Gastroesophageal sphincter (tissue), 4 donors: Measurements from ENCODE around the gene PRPF18. TPM values are rescaled to one million over a fixed set of nuclear protein-coding genes. Genes with fewer than 3 reads are reported as not detected.

Experiments
- ATAC-seq: fragments of 150-250 bp; one replicate; pipeline ENCODE4 v1.9.1; 2016; ENCODE audit warnings: mild to moderate bottlenecking, moderate library complexity
- H3K27ac ChIP-seq, 4 donors: fragments of 200-600 bp; sonication (generic) in 3 of 4; 1 replicate in 3 of 4; 2 replicates in 1 of 4; pipeline ENCODE4 v1.5.1; 2016 to 2019
- H3K27me3 ChIP-seq: fragments of 200-600 bp; sonication (generic); one replicate; pipeline ENCODE4 v1.5.1; 2019
- H3K36me3 ChIP-seq, 2 donors: fragments of 200-600 bp; sonication (generic); one replicate each; pipeline ENCODE4 v1.5.1; 2019; ENCODE audit warnings: control low read depth in 1 of 2
- H3K4me1 ChIP-seq, 3 donors: fragments of 200-600 bp; sonication (generic); 1 replicate in 2 of 3; 2 replicates in 1 of 3; pipeline ENCODE4 v1.5.1; 2016 to 2019; ENCODE audit warnings: control low read depth in 2 of 3
- H3K4me3 ChIP-seq, 2 donors: fragments of 200-600 bp; sonication (generic); one replicate each; pipeline ENCODE4 v1.5.1; 2019; ENCODE audit warnings: mild to moderate bottlenecking in 1 of 2, moderate library complexity in 1 of 2
- H3K9me3 ChIP-seq, 3 donors: fragments of 200-600 bp; sonication (generic); one replicate each; pipeline ENCODE4 v1.5.1; 2017 to 2019; ENCODE audit warnings: control low read depth in 2 of 3
- CTCF ChIP-seq, 4 experiments: fragments of 200-600 bp in 2 of 4; fragments of 450-650 bp in 2 of 4; sonication (generic) in 1 of 4; IDR thresholded peaks; one replicate each; pipeline ENCODE4 v1.5.1; 2017 to 2019; ENCODE audit warnings: antibody characterized with exemption in 4 of 4, mild to moderate bottlenecking in 2 of 4, moderate library complexity in 2 of 4
- EP300 ChIP-seq: sonication (generic); formaldehyde crosslinking; IDR thresholded peaks from one replicate; pipeline ENCODE4 v1.6.1; 2017; ENCODE audit warnings: antibody characterized with exemption, mild to moderate bottlenecking
- POLR2A ChIP-seq, 2 donors: fragments of 450-650 bp; IDR thresholded peaks; one replicate each; pipeline ENCODE4 v1.6.1; 2017; ENCODE audit warnings: antibody characterized with exemption in 2 of 2, mild to moderate bottlenecking in 2 of 2, moderate library complexity in 1 of 2
- POLR2AphosphoS5 ChIP-seq: sonication (generic); formaldehyde crosslinking; IDR thresholded peaks from one replicate; pipeline ENCODE4 v1.6.1; 2017; ENCODE audit warnings: antibody characterized with exemption
- WGBS, 2 donors: methylation state at CpG; one replicate each; pipeline ENCODE4 v1.1.5; 2018; ENCODE audit warnings: low coverage in 1 of 2; 5-methylcytosine and 5-hydroxymethylcytosine counted together
- total RNA-seq, 4 donors: library from RNA; depleted of rRNA; stranded (reverse); fragments of >200 nt; gene quantifications; one replicate each; pipeline ENCODE4 v1.1.0, GENCODE V29; 2016

PRPF18 gene
- total RNA-seq, 4 donors from 2014 or later = 22.8 to 32.8 (median 24.0) TPM

DNA sequence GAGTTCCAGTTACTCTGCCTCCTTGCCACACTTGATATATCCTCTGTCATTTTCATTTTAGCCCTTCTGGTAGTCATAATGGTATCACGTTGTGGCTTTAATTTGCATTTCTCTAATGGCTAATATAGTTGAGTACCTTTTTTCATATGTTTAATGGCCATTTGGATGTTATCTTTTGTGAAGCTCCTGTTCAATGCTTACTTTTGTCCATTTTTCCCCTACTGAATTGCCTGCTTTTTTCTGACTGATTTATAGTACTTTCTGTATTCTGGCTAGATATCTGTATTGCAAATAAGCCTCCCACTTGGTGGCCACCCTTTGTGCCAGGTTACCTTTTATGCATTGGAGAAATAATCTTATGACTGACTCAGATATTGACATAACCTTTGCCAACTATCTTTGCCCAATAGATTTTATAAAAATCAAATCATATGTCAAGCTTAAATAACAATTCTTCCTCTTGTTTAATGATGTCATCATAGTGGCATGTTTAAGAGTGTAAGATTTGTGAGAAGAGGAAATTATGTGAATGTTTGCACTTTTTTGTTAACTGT lies 50.6 kb downstream of the PRPF18 start:
- TF ChIP-seq EP300 (no peak), POLR2AphosphoS5 (no peak), POLR2A (IDR thresholded peaks at IDR 0.05) (no peak), CTCF (IDR thresholded peaks at IDR 0.05) (no peak)
- Histone ChIP-seq H3K9me3 (peaks cover 0 to 11% (median 0%) of the 10 kb centered on the region in 3 donors), H3K36me3 (peaks cover 0 to 34% of the 10 kb centered on the region in 2 donors), H3K4me3 (no peak overlapping the region), H3K4me1 (peaks cover 7 to 23% (median 8%) of the 10 kb centered on the region in 3 donors), H3K27ac (no peak overlapping the region), H3K27me3 (no peaks in the 10 kb centered on the region)
- ATAC-seq = no peak
- 60 to 71% methylated on average over 1 of the region's 1 CpG for WGBS, 2 donors

DNA sequence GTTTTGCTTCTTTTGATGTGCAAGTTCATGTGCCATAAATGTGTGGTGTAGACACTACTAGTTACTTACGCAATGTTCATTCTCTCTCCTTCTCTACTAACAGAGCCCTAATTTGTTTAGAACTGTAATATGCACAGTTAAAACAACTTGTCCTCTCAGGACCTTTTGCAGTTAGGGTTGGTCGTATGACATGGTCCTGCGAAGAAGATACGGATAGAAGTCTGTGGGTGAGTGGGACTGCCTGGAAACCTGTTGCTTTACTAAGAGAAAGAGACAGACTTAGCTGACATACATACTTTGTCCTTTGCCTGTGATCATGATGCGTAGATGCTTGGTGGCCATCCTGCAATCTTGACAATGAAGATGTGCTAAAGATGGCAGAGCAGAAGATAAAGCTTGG lies 51.1 kb downstream of the PRPF18 start:
- Histone ChIP-seq H3K9me3 (peaks cover 0 to 15% (median 0%) of the 10 kb centered on the region in 3 donors), H3K4me3 (no peak overlapping the region), H3K27ac (no peak overlapping the region), H3K4me1 (peaks cover 4 to 18% (median 6%) of the 10 kb centered on the region in 3 donors), H3K27me3 (no peaks in the 10 kb centered on the region), H3K36me3 (peaks cover 0 to 39% of the 10 kb centered on the region in 2 donors)
- TF ChIP-seq POLR2AphosphoS5 = no peak
- TF ChIP-seq EP300 = no peak
- TF ChIP-seq CTCF (IDR thresholded peaks at IDR 0.05) = no peak
- TF ChIP-seq POLR2A (IDR thresholded peaks at IDR 0.05) = no peak
- no peak for ATAC-seq
- 91 to 95% methylated on average over 2 to 5 of the region's 5 CpGs for WGBS, 2 donors

GRCh38 chr10:13642293-13642692 lies 55.5 kb downstream of the PRPF18 start:
- TF ChIP-seq CTCF (IDR thresholded peaks at IDR 0.05) (no peak), POLR2AphosphoS5 (no peak)
- Histone ChIP-seq H3K27me3 (no peaks in the 10 kb centered on the region), H3K4me3 (no peak overlapping the region), H3K9me3 (peaks cover 0 to 15% (median 0%) of the 10 kb centered on the region in 3 donors), H3K36me3 (peaks cover 0 to 77% of the 10 kb centered on the region in 2 donors), H3K4me1 (no peaks in the 10 kb centered on the region), H3K27ac (no peak overlapping the region)
- 100% methylated on average over 2 of the region's 2 CpGs for WGBS, 2 donors
- ATAC-seq = no peak

DNA sequence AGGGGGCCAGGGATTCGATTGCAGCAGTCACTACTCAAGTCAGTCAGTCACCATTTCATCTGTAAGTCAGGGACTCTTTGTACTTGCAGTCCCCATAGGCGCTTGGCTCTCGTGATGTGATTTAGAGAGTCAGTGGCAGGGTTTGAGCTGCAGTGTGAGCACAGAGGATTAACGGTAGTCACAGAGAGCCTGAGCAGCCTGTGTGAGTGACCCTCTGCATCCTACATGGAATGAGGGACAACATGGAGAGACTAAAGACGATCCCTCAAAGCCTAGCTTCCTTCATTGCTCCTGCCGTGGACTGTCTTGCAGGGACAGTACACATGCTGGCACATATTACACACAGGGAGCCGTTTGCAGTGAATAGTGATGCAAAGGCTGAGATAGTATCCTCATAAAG lies 56.3 kb downstream of the PRPF18 start:
- WGBS, 2 donors = 86 to 92% methylated on average over 2 to 7 of the region's 7 CpGs
- Histone ChIP-seq H3K4me3 (no peak overlapping the region), H3K9me3 (peaks cover 0 to 15% (median 0%) of the 10 kb centered on the region in 3 donors), H3K36me3 (peaks cover 0 to 84% of the 10 kb centered on the region in 2 donors), H3K27ac (no peak overlapping the region), H3K27me3 (no peaks in the 10 kb centered on the region), H3K4me1 (no peaks in the 10 kb centered on the region)
- TF ChIP-seq CTCF (IDR thresholded peaks at IDR 0.05) (no peak), POLR2AphosphoS5 (no peak), EP300 (no peak), POLR2A (IDR thresholded peaks at IDR 0.05) (no peak)
- ATAC-seq = no peak

DNA sequence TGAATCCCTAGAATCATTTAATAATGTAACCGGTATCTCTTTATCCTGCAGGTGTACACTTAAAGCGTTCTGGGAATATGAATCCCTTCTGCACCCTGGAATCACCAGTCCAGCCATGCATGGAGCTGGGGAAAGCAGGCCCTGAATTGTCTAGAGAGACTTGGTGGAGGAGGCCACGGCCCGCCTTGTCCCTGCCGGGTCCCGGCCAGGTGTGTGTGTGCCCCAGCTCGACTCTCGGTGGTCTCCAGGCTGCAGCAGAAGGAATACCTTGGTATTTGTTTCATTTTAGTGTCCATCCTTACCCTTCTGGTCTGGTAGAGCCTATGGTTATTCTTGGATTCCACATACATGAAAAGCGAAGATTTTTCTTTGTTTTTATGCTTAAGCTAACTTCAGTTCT lies 58.1 kb downstream of the PRPF18 start:
- H3K4me1 ChIP-seq = no peaks in the 10 kb centered on the region
- TF ChIP-seq EP300 (no peak), CTCF (IDR thresholded peaks at IDR 0.05) (no peak), POLR2AphosphoS5 (no peak), POLR2A (IDR thresholded peaks at IDR 0.05) (no peak)
- H3K27me3 ChIP-seq = no peaks in the 10 kb centered on the region
- ATAC-seq = no peak
- WGBS, 2 donors = 94 to 100% methylated on average over 2 to 9 of the region's 9 CpGs
- peaks cover 0 to 15% (median 0%) of the 10 kb centered on the region in 3 donors for H3K9me3 ChIP-seq
- H3K27ac ChIP-seq = no peak overlapping the region
- peaks cover 0 to 88% of the 10 kb centered on the region in 2 donors for H3K36me3 ChIP-seq
- H3K4me3 ChIP-seq = no peak overlapping the region
